Smooth muscle cell (in vitro differentiated cells): ENCODE data around the gene RBM15. TPM values are rescaled to one million over a fixed set of nuclear protein-coding genes. Genes with fewer than 3 reads are reported as not detected.

Experiments
- DNase-seq: peaks from one replicate; lab custom pipeline; 2025; ENCODE audit not compliant: unreplicated experiment; lab: John Stamatoyannopoulos, UW
- H2AFZ ChIP-seq: fragments of 200-600 bp; sonication (generic); 2 replicates; pipeline ENCODE4 v1.6.0; 2016; ENCODE audit warnings: antibody characterized with exemption, low read depth, mild to moderate bottlenecking
- H3F3A ChIP-seq: fragments of 200-600 bp; sonication (generic); 2 replicates; pipeline ENCODE4 v1.6.0; 2017; ENCODE audit warnings: antibody characterized with exemption, low read depth
- H3K27ac ChIP-seq: fragments of 200-600 bp; sonication (generic); 2 replicates; pipeline ENCODE4 v1.5.1; 2016; ENCODE audit warnings: low read depth, mild to moderate bottlenecking
- H3K27me3 ChIP-seq: fragments of 200-600 bp; sonication (generic); 2 replicates; pipeline ENCODE4 v1.6.1; 2016; ENCODE audit warnings: low read depth, mild to moderate bottlenecking
- H3K36me3 ChIP-seq: fragments of 200-600 bp; sonication (generic); 2 replicates; pipeline ENCODE4 v1.5.1; 2016; ENCODE audit warnings: low read depth
- H3K4me1 ChIP-seq: fragments of 200-600 bp; sonication (generic); 2 replicates; pipeline ENCODE4 v1.5.1; 2016; ENCODE audit warnings: low read depth
- H3K4me2 ChIP-seq: fragments of 200-600 bp; sonication (generic); 2 replicates; pipeline ENCODE4 v1.6.0; 2016; ENCODE audit warnings: mild to moderate bottlenecking
- H3K4me3 ChIP-seq: fragments of 200-600 bp; sonication (generic); 2 replicates; pipeline ENCODE4 v1.5.1; 2016; ENCODE audit warnings: mild to moderate bottlenecking
- H3K79me2 ChIP-seq: fragments of 200-600 bp; sonication (generic); 2 replicates; pipeline ENCODE4 v1.6.0; 2016; ENCODE audit warnings: low read depth, mild to moderate bottlenecking
- H3K9ac ChIP-seq: fragments of 200-600 bp; sonication (generic); 2 replicates; pipeline ENCODE4 v1.6.0; 2016; ENCODE audit warnings: low read depth
- H3K9me3 ChIP-seq: fragments of 200-600 bp; sonication (generic); replicated peaks from 2 replicates; pipeline ENCODE4 v1.5.1; 2016; ENCODE audit warnings: low read depth
- H4K20me1 ChIP-seq: fragments of 200-600 bp; sonication (generic); 2 replicates; pipeline ENCODE4 v1.6.0; 2016; ENCODE audit warnings: low read depth
- CTCF ChIP-seq: fragments of 200-600 bp; sonication (generic); IDR thresholded peaks from 2 replicates; pipeline ENCODE4 v1.5.1; 2017; ENCODE audit warnings: borderline replicate concordance, mild to moderate bottlenecking, antibody characterized with exemption; ENCODE audit not compliant: insufficient read depth, poor library complexity, severe bottlenecking
- WGBS: methylation state at CpG from one replicate; pipeline ENCODE4 v1.1.7; 2016; ENCODE audit warnings: low lambda C conversion rate; 5-methylcytosine and 5-hydroxymethylcytosine counted together
- polyA plus RNA-seq: library from polyadenylated mRNA; unstranded; fragments of >200 nt; fragmentation: Nextera tagmentation; extraction: Ambion mirVana; gene quantifications from 2 replicates; pipeline ENCODE4 v1.2.1, GENCODE V29; 2016
- total RNA-seq: library from RNA; depleted of rRNA; stranded (reverse); fragments of >200 nt; gene quantifications from 2 replicates; pipeline ENCODE4 v1.2.3, GENCODE V29; 2014

The RBM15 gene
- total and polyA plus RNA-seq, 2 experiments from 2014 or later, result 5.3 to 32.9 TPM

GRCh38 chr1:110390096-110390495 is 50.9 kb downstream of the RBM15 start:
- Histone ChIP-seq H3K27ac (peak overlapping the region; percentile 78), H3K9me3 (no peaks in the 10 kb centered on the region), H3K4me3 (peak overlapping the region; percentile 24), H3K9ac (peak overlapping the region; percentile 42), H2AFZ (no peak overlapping the region), H4K20me1 (no peaks in the 10 kb centered on the region), H3K27me3 (no peaks in the 10 kb centered on the region), H3K36me3 (no peaks in the 10 kb centered on the region), H3K79me2 (no peaks in the 10 kb centered on the region), H3F3A (peaks cover 25% of the 10 kb centered on the region), H3K4me1 (peaks cover 29% of the 10 kb centered on the region), H3K4me2 (peak overlapping the region; percentile 79)
- 77% methylated on average over 6 of the region's 6 CpGs for WGBS
- no peak for TF ChIP-seq CTCF
- DNase-seq, result no peak

GRCh38 chr1:110390692-110391245 is 51.6 kb downstream of the RBM15 start, which contains the start of gene SLC16A4:
Gene SLC16A4 (minus strand): TSS chr1:110391026. CDS start chr1:110389323, 1,703 bp downstream.
- H3K4me1 ChIP-seq, result peaks cover 29% of the 10 kb centered on the region
- peak within 1 kb of the TSS; percentile 47 for H2AFZ ChIP-seq
- H3K4me3 ChIP-seq, result peak within 1 kb of the TSS; percentile 24
- no peaks in the 10 kb centered on the region for H3K27me3 ChIP-seq
- TF ChIP-seq CTCF, result no peak
- H3K9me3 ChIP-seq, result no peaks in the 10 kb centered on the region
- H3K9ac ChIP-seq, result peak within 1 kb of the TSS; percentile 42
- 15% methylated on average over 8 of the region's 8 CpGs for WGBS
- H3K79me2 ChIP-seq, result no peaks in the 10 kb centered on the region
- peak within 1 kb of the TSS; percentile 78 for H3K27ac ChIP-seq
- peak within 1 kb of the TSS; percentile 79 for H3K4me2 ChIP-seq
- DNase-seq, result no peak
- no peaks in the 10 kb centered on the region for H3K36me3 ChIP-seq
- peaks cover 25% of the 10 kb centered on the region for H3F3A ChIP-seq
- H4K20me1 ChIP-seq, result no peaks in the 10 kb centered on the region

- 72% methylated on average over 2 of the region's 2 CpGs for whole genome bisulfite sequencing
- H3F3A ChIP-seq, result peaks cover 25% of the 10 kb centered on the region
- H3K4me2 ChIP-seq, result peak overlapping the region; percentile 22
- no peaks in the 10 kb centered on the region for H3K27me3 ChIP-seq
- peaks cover 29% of the 10 kb centered on the region for H3K4me1 ChIP-seq
- peak overlapping the region; percentile 78 for H3K27ac ChIP-seq
- no peak overlapping the region for H3K4me3 ChIP-seq
- no peaks in the 10 kb centered on the region for H3K9me3 ChIP-seq
- H2AFZ ChIP-seq, result no peak overlapping the region
- no peaks in the 10 kb centered on the region for H4K20me1 ChIP-seq
- TF ChIP-seq CTCF, result no peak
- H3K36me3 ChIP-seq, result no peaks in the 10 kb centered on the region
- H3K79me2 ChIP-seq, result no peaks in the 10 kb centered on the region
- DNase-seq, result no peak
- no peak overlapping the region for H3K9ac ChIP-seq
Measured at GRCh38 chr1:110393286-110393685, 54.1 kb downstream of the RBM15 start.
